K562 (cell line): ENCODE data around the gene FANCC. TPM values are rescaled to one million over a fixed set of nuclear protein-coding genes. Genes with fewer than 3 reads are reported as not detected.

Experiments
- ARHGAP35 ChIP-seq: fragments of 450-650 bp; IDR thresholded peaks from 2 replicates; pipeline ENCODE4 v1.6.1; 2018; ENCODE audit not compliant: partially characterized antibody
- C11orf30 ChIP-seq: fragments of 450-650 bp; IDR thresholded peaks from 2 replicates; pipeline ENCODE4 v1.6.1; 2016; ENCODE audit warnings: low read depth, mild to moderate bottlenecking
- CBX1 ChIP-seq: sonication (generic); IDR thresholded peaks from 2 replicates; pipeline ENCODE4 v1.6.1; 2016; ENCODE audit warnings: antibody characterized with exemption, low read depth, mild to moderate bottlenecking
- HDAC8 ChIP-seq: fragments of 450-650 bp; IDR thresholded peaks from 2 replicates; pipeline ENCODE4 v1.6.1; 2016; ENCODE audit warnings: mild to moderate bottlenecking, missing genetic modification characterization, moderate library complexity, missing compliant biosample characterization
- KAT8 ChIP-seq: fragments of 450-650 bp; IDR thresholded peaks from 2 replicates; pipeline ENCODE4 v1.6.1; 2016; ENCODE audit warnings: low read depth, mild to moderate bottlenecking
- LCOR ChIP-seq: sonication (generic); formaldehyde crosslinking; IDR thresholded peaks from 2 replicates; pipeline ENCODE4 v1.8.0; 2022; ENCODE audit warnings: mild to moderate bottlenecking, missing genetic modification reagents
- MCM3 ChIP-seq: fragments of 450-650 bp; IDR thresholded peaks from 2 replicates; pipeline ENCODE4 v1.6.1; 2016
- MTA2 ChIP-seq: fragments of 450-650 bp; IDR thresholded peaks from 2 replicates; pipeline ENCODE4 v1.6.1; 2016; ENCODE audit warnings: low read depth
- TBP ChIP-seq: optimal IDR thresholded peaks from 2 replicates; pipeline ENCODE3; 2011; ENCODE audit warnings: low read depth, low read length, improper control_type of control experiment
- ZFPM2 ChIP-seq: fragments of 250-450 bp; sonication (Bioruptor Pico); IDR thresholded peaks from 2 replicates; pipeline ENCODE4 v1.5.1; 2022; ENCODE audit warnings: mild to moderate bottlenecking
- ZNF707 ChIP-seq: fragments of 250-450 bp; sonication (Bioruptor Pico); conservative IDR thresholded peaks from 2 replicates; pipeline ENCODE4 v1.8.0; 2022; ENCODE audit warnings: inconsistent platforms, mild to moderate bottlenecking, moderate library complexity
- polyA plus RNA-seq, 8 experiments: library from polyadenylated mRNA; depleted of rRNA in 4 of 8; stranded (reverse) in 5 of 8; unstranded in 3 of 8; fragments of >200 nt; fragmentation: Nextera tagmentation in 2 of 8; fragmentation: Illumina TruSeq in 1 of 8; extraction: Ambion mirVana in 2 of 8; extraction: Trizol in 1 of 8; gene quantifications; 2 replicates each; pipeline versions ENCODE4 v1.2.1 to v1.2.3, GENCODE V29; 2011 to 2014; ENCODE audit warnings: inconsistent platforms in 1 of 8, missing spikeins in 1 of 8
- total RNA-seq, 7 experiments: library from RNA; depleted of rRNA in 6 of 7; stranded (reverse); fragments of >200 nt in 6 of 7; fragmentation: Illumina TruSeq in 2 of 7; extraction: Trizol in 2 of 7; gene quantifications; 2 replicates each; pipeline versions ENCODE4 v1.2.1 to v1.2.3, GENCODE V29; 2011 to 2021; ENCODE audit warnings: low replicate concordance in 1 of 7
- TF ChIP-seq, protein P1 (sequence below): fragments of 250-450 bp; sonication (Bioruptor Pico); IDR thresholded peaks from 2 replicates; pipeline ENCODE4 v1.4.0; 2020
- TF ChIP-seq, protein P2 (sequence below): sonication (generic); formaldehyde crosslinking; IDR thresholded peaks from 2 replicates; pipeline ENCODE4 v1.8.1; 2023; ENCODE audit warnings: mild to moderate bottlenecking, missing genetic modification reagents
- TF ChIP-seq, protein P3 (sequence below): fragments of 450-650 bp; formaldehyde crosslinking; IDR thresholded peaks from 2 replicates; pipeline ENCODE4 v1.4.0; 2022; ENCODE audit warnings: missing genetic modification characterization

FANCC gene
- total and polyA plus RNA-seq, 9 of the 15 experiments (the other 6 are each of a cell fraction or from before 2014, with no cell fraction given), result 4.6 to 18.4 (median 14.2) TPM

DNA sequence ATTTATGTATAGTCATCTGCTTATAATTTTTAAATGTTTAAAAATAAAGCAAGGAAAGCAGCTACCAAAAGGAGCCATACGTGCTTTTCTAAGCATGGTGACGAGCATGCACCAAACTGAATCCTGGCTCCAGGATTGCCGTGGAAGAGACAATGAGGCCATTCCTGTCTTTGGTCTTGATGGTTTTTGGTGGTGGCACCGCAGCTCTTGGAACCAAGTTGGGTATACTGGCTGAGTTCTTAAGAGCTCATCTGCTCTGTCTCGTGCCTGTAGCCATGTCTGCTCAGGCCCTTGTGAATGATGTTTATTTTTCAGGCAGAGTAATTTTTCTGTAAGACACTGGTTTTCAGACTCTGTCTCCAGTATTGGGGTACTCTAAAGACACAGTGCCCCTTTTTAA is 246.1 kb downstream of the FANCC start (continued):
- TF ChIP-seq, protein P1, sequence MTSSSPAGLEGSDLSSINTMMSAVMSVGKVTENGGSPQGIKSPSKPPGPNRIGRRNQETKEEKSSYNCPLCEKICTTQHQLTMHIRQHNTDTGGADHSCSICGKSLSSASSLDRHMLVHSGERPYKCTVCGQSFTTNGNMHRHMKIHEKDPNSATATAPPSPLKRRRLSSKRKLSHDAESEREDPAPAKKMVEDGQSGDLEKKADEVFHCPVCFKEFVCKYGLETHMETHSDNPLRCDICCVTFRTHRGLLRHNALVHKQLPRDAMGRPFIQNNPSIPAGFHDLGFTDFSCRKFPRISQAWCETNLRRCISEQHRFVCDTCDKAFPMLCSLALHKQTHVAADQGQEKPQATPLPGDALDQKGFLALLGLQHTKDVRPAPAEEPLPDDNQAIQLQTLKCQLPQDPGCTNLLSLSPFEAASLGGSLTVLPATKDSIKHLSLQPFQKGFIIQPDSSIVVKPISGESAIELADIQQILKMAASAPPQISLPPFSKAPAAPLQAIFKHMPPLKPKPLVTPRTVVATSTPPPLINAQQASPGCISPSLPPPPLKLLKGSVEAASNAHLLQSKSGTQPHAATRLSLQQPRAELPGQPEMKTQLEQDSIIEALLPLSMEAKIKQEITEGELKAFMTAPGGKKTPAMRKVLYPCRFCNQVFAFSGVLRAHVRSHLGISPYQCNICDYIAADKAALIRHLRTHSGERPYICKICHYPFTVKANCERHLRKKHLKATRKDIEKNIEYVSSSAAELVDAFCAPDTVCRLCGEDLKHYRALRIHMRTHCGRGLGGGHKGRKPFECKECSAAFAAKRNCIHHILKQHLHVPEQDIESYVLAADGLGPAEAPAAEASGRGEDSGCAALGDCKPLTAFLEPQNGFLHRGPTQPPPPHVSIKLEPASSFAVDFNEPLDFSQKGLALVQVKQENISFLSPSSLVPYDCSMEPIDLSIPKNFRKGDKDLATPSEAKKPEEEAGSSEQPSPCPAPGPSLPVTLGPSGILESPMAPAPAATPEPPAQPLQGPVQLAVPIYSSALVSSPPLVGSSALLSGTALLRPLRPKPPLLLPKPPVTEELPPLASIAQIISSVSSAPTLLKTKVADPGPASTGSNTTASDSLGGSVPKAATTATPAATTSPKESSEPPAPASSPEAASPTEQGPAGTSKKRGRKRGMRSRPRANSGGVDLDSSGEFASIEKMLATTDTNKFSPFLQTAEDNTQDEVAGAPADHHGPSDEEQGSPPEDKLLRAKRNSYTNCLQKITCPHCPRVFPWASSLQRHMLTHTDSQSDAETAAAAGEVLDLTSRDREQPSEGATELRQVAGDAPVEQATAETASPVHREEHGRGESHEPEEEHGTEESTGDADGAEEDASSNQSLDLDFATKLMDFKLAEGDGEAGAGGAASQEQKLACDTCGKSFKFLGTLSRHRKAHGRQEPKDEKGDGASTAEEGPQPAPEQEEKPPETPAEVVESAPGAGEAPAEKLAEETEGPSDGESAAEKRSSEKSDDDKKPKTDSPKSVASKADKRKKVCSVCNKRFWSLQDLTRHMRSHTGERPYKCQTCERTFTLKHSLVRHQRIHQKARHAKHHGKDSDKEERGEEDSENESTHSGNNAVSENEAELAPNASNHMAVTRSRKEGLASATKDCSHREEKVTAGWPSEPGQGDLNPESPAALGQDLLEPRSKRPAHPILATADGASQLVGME (CRISPR knock-in tag), result no peak
- TF ChIP-seq MTA2, result no peak
- no peak for TF ChIP-seq ZNF707
- TF ChIP-seq HDAC8 (tag), result no peak
- TF ChIP-seq, protein P2, sequence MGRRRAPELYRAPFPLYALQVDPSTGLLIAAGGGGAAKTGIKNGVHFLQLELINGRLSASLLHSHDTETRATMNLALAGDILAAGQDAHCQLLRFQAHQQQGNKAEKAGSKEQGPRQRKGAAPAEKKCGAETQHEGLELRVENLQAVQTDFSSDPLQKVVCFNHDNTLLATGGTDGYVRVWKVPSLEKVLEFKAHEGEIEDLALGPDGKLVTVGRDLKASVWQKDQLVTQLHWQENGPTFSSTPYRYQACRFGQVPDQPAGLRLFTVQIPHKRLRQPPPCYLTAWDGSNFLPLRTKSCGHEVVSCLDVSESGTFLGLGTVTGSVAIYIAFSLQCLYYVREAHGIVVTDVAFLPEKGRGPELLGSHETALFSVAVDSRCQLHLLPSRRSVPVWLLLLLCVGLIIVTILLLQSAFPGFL (CRISPR knock-in tag), result no peak
- TF ChIP-seq, protein P3, sequence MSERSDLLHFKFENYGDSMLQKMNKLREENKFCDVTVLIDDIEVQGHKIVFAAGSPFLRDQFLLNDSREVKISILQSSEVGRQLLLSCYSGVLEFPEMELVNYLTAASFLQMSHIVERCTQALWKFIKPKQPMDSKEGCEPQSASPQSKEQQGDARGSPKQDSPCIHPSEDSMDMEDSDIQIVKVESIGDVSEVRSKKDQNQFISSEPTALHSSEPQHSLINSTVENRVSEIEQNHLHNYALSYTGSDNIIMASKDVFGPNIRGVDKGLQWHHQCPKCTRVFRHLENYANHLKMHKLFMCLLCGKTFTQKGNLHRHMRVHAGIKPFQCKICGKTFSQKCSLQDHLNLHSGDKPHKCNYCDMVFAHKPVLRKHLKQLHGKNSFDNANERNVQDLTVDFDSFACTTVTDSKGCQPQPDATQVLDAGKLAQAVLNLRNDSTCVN (CRISPR knock-in tag), result no peak
- no peak for TF ChIP-seq C11orf30
- no peak for TF ChIP-seq KAT8
- no peak for TF ChIP-seq LCOR (CRISPR knock-in tag)
- TF ChIP-seq MCM3, result no peak
- TF ChIP-seq TBP, result no peak
- no peak for TF ChIP-seq ZFPM2
- TF ChIP-seq ARHGAP35, result no peak
- no peak for TF ChIP-seq CBX1
